ENCODE measurements around the gene ADGRG3. TPM values are rescaled to one million over a fixed set of nuclear protein-coding genes. Genes with fewer than 3 reads are reported as not detected.

Gene ADGRG3
- total RNA-seq, 1 donor from 2014 or later = not detected

DNA sequence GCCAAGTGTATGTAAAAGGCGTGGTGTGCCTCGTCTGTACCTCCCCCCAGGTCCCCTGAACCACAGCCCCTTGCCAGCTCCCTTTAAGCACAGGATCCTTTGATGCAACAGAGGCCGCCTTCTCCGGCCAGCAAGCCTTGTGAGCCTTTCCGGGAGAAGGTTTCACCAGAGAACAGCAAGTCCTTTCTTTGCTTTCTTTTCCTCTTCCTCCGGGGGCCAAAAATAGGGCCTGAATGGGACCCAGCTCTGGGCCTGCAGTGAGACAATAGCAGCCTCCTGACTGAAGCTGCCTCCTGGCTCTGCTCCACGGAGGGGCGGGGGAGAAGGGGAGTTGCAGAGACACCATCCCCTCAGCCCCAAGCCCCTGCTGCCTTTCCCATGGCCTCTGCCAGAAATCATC, 30.7 kb upstream of the ADGRG3 start:
- no peaks in the 10 kb centered on the region for H3K9me3 Mint-ChIP-seq
- peak; percentile 58 for DNase-seq (ENCODE audit: low read depth, low spot score)
- no peaks in the 10 kb centered on the region for H3K27me3 Mint-ChIP-seq (ENCODE audit: low read depth)
- TF ChIP-seq, protein P1, sequence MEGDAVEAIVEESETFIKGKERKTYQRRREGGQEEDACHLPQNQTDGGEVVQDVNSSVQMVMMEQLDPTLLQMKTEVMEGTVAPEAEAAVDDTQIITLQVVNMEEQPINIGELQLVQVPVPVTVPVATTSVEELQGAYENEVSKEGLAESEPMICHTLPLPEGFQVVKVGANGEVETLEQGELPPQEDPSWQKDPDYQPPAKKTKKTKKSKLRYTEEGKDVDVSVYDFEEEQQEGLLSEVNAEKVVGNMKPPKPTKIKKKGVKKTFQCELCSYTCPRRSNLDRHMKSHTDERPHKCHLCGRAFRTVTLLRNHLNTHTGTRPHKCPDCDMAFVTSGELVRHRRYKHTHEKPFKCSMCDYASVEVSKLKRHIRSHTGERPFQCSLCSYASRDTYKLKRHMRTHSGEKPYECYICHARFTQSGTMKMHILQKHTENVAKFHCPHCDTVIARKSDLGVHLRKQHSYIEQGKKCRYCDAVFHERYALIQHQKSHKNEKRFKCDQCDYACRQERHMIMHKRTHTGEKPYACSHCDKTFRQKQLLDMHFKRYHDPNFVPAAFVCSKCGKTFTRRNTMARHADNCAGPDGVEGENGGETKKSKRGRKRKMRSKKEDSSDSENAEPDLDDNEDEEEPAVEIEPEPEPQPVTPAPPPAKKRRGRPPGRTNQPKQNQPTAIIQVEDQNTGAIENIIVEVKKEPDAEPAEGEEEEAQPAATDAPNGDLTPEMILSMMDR (conservative IDR thresholded peaks at IDR 0.05) = no peak
- peak overlapping the region; percentile 77 for H3K4me3 Mint-ChIP-seq
- peaks cover 63% of the 10 kb centered on the region for H3K4me1 Mint-ChIP-seq
- H3K27ac Mint-ChIP-seq (ENCODE audit: unreplicated experiment) = peak overlapping the region; percentile 97
- no peaks in the 10 kb centered on the region for H3K36me3 Mint-ChIP-seq (ENCODE audit: low read depth)

DNA sequence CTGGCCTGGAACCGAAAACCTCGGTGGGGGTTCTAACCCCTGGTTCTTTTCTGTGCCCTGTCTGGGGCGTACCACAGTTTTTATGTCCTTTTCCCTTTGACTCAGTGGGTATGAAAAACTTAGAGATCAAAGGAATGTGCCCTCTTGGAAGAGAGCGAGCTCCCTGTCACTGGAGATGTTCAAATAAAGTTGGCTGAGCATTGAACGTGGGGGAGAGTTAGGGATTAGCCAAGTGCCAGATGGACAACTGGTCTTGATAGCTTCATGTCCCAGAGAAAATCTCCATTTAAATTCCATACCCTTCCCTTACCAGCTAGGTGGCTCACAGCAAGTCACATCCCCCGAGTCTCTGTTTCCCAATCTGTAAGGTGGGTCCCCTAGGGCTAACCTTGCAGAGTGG, 30.1 kb upstream of the ADGRG3 start:
- Mint-ChIP-seq H3K27me3 (ENCODE audit: low read depth) (no peaks in the 10 kb centered on the region), H3K4me1 (peaks cover 66% of the 10 kb centered on the region), H3K4me3 (peak overlapping the region; percentile 77), H3K36me3 (ENCODE audit: low read depth) (no peaks in the 10 kb centered on the region), H3K27ac (ENCODE audit: unreplicated experiment) (peak overlapping the region; percentile 97), H3K9me3 (no peaks in the 10 kb centered on the region)
- DNase-seq (ENCODE audit: low read depth, low spot score) = no peak
- TF ChIP-seq, protein P1 (conservative IDR thresholded peaks at IDR 0.05) = no peak

DNA sequence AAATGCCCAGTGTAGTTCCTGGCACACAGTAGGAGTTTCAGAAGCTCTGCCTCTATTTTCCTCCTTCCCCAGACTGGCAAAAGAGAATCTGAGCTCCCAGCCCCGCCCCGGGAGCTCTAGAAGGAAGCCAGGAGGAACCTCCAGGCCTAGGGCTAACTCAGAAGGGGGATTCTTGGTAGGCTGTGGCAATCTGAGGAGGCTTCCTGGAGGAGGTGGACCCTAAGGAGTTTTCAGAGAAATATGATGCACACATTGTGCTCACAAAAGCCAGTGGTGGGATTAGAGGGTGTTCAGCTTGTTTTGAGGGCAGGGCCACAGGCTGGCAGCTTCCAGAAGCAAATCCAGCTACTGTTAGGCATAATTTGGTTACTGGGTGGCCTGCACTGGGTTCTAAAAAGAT, 29.7 kb upstream of the ADGRG3 start:
- TF ChIP-seq, protein P1 (conservative IDR thresholded peaks at IDR 0.05) = no peak
- peaks cover 68% of the 10 kb centered on the region for H3K4me1 Mint-ChIP-seq
- H3K27me3 Mint-ChIP-seq (ENCODE audit: low read depth) = no peaks in the 10 kb centered on the region
- H3K9me3 Mint-ChIP-seq = no peaks in the 10 kb centered on the region
- H3K4me3 Mint-ChIP-seq = peak overlapping the region; percentile 77
- no peaks in the 10 kb centered on the region for H3K36me3 Mint-ChIP-seq (ENCODE audit: low read depth)
- DNase-seq (ENCODE audit: low read depth, low spot score) = no peak
- peak overlapping the region; percentile 97 for H3K27ac Mint-ChIP-seq (ENCODE audit: unreplicated experiment)

DNA sequence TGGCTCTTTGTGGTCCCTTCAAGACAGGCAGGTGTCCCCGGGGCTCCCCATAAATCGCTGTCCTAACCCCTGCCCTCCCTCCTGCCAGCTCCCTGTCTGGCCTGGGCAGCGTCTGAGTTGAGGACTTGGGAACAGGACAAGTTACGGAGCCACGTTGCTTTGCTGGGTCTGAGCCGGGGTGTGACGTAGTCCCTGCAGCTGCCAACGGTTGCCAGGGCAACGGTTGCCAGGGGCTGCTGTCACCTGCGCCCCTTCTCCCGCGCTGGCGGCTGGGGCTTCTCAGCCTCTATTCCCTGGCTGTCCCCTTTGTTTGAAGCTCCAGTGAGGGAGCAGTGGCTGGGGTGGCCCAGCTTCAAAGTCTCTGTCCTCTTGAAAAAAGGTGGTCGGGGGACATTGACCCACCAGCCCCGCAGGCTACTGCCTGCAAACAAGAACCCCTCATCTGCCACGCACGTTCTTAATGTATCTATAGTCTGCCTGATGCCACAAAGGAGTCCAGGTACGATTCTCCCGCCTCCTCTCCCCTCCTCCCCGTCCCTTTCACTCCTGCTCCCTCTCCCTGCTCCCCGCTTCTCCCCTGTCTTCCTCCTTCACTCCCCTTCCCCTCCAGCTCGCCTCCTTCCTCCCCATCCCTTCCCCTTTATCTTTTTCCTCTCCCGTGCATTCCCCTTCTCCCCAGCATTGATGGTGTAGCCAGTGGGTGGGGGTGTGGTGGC, 28.8 kb upstream of the ADGRG3 start:
- Mint-ChIP-seq H3K27me3 (ENCODE audit: low read depth) (no peaks in the 10 kb centered on the region), H3K9me3 (no peaks in the 10 kb centered on the region), H3K4me1 (peaks cover 67% of the 10 kb centered on the region), H3K36me3 (ENCODE audit: low read depth) (no peaks in the 10 kb centered on the region), H3K4me3 (peak overlapping the region; percentile 82), H3K27ac (ENCODE audit: unreplicated experiment) (peak overlapping the region; percentile 99)
- peak; percentile 72 for DNase-seq (ENCODE audit: low read depth, low spot score)
- TF ChIP-seq, protein P1 (conservative IDR thresholded peaks at IDR 0.05) = no peak

DNA sequence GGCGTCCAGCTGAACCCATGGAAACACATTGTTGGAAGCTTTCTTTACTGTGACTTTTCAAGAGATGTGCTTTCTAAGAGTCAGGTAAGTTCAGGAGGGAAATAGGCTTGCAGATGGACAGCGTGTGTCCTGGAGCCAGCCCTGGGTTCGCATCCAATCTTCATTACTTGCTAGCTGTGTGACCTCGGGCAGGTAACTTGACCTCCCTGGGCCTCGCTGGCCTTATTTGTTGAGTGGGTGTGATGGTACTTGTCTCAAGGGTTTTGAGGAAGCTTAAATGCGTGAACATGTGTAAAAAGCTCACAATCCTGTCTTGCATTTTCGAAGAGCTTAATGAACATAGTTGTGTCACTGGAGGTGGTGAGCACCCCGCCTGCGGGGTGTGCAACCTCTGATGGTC, 27.9 kb upstream of the ADGRG3 start:
- Mint-ChIP-seq H3K36me3 (ENCODE audit: low read depth) (no peaks in the 10 kb centered on the region), H3K4me1 (peaks cover 62% of the 10 kb centered on the region), H3K27ac (ENCODE audit: unreplicated experiment) (peak overlapping the region; percentile 76), H3K9me3 (no peaks in the 10 kb centered on the region), H3K27me3 (ENCODE audit: low read depth) (no peaks in the 10 kb centered on the region), H3K4me3 (peak overlapping the region; percentile 82)
- TF ChIP-seq, protein P1 (conservative IDR thresholded peaks at IDR 0.05) = no peak
- DNase-seq (ENCODE audit: low read depth, low spot score) = no peak
